A673 (cell line): ENCODE results near the gene SSH2. TPM values are rescaled to one million over a fixed set of nuclear protein-coding genes. Genes with fewer than 3 reads are reported as not detected.

ENCODE experiments used
- BruUV-seq: library from RNA; stranded (reverse); fragments of 400-500 nt; replicated peaks from 2 replicates; lab custom pipeline; 2021; lab: Mats Ljungman, UMichigan
- CTCF ChIA-PET: fragments of 300-600 bp; sonication (Branson Sonifier 250); formaldehyde crosslinking; loops from one replicate; lab custom pipeline; 2022; ENCODE audit warnings: antibody characterized with exemption; lab: Charles Lee
- POLR2A ChIA-PET: fragments of 300-600 bp; sonication (Branson Sonifier 250); formaldehyde crosslinking; loops from one replicate; lab custom pipeline; 2022; ENCODE audit warnings: antibody characterized with exemption; ENCODE audit not compliant: low non-redundant PET; lab: Charles Lee
- DNase-seq: peaks from one replicate; pipeline ENCODE4 v3.0.0-alpha.2; 2015; ENCODE audit warnings: low spot score
- H3K27ac ChIP-seq: fragments of 200-600 bp; sonication (generic); 2 replicates; pipeline ENCODE4 v1.5.1; 2016; ENCODE audit warnings: mixed run types, low read depth, mild to moderate bottlenecking, mixed read lengths, antibody characterized with exemption, low read length; ENCODE audit not compliant: poor library complexity, severe bottlenecking
- H3K27me3 ChIP-seq: fragments of 200-600 bp; sonication (generic); replicated peaks from 2 replicates; pipeline ENCODE4 v1.6.1; 2017; ENCODE audit warnings: mixed run types, low read depth, mild to moderate bottlenecking, mixed read lengths, antibody characterized with exemption, low read length; ENCODE audit not compliant: insufficient read depth, poor library complexity
- H3K36me3 ChIP-seq: fragments of 200-600 bp; sonication (generic); 2 replicates; pipeline ENCODE4 v1.6.1; 2016; ENCODE audit warnings: mixed run types, mild to moderate bottlenecking, mixed read lengths, antibody characterized with exemption, low read length; ENCODE audit not compliant: insufficient read depth, poor library complexity, severe bottlenecking
- H3K4me1 ChIP-seq: fragments of 200-600 bp; sonication (generic); 2 replicates; pipeline ENCODE4 v1.6.1; 2017; ENCODE audit warnings: mixed run types, mild to moderate bottlenecking, mixed read lengths, antibody characterized with exemption, low read length; ENCODE audit not compliant: insufficient read depth, poor library complexity, severe bottlenecking
- H3K4me3 ChIP-seq: fragments of 200-600 bp; sonication (generic); 2 replicates; pipeline ENCODE4 v1.5.1; 2016; ENCODE audit warnings: low read depth, mixed run types, mild to moderate bottlenecking, mixed read lengths, low read length; ENCODE audit not compliant: poor library complexity, severe bottlenecking
- H3K9me3 ChIP-seq: fragments of 200-600 bp; sonication (generic); 2 replicates; pipeline ENCODE4 v1.6.1; 2016; ENCODE audit warnings: mixed run types, low read depth, mild to moderate bottlenecking, mixed read lengths, antibody characterized with exemption, low read length; ENCODE audit not compliant: poor library complexity, severe bottlenecking
- CTCF ChIP-seq: fragments of 300-800, 200-600 bp; sonication (generic); conservative IDR thresholded peaks from 2 replicates; pipeline ENCODE4 v1.5.1; 2017; ENCODE audit warnings: low read depth, mild to moderate bottlenecking, antibody characterized with exemption, low read length, moderate library complexity, mixed read lengths
- EZH2 ChIP-seq: fragments of 200-600 bp; sonication (generic); IDR thresholded peaks from 2 replicates; pipeline ENCODE4 v1.6.1; 2017; ENCODE audit warnings: borderline replicate concordance, low read depth, mild to moderate bottlenecking, mixed read lengths, antibody characterized with exemption, low read length; ENCODE audit not compliant: poor library complexity, severe bottlenecking
- intact Hi-C: fragments of 100-400 bp; cut with micrococcal nuclease; formaldehyde crosslinking; loops from one replicate; pipeline ENCODE4 v1.10.0; 2022; ENCODE audit not compliant: unreplicated experiment
- total RNA-seq: library from RNA; stranded (reverse); gene quantifications from 2 replicates; pipeline ENCODE4 v1.2.3, GENCODE V29; 2021

SSH2 gene
- total RNA-seq, 1 experiment from 2014 or later, result 75.5 TPM

GRCh38 chr17:29713626-29714025 is 216.4 kb downstream of the SSH2 start:
- no peak overlapping the region for H3K4me3 ChIP-seq
- peaks cover 40% of the 10 kb centered on the region for H3K4me1 ChIP-seq
- intact Hi-C loops, result no loop called here
- H3K27me3 ChIP-seq, result no peaks in the 10 kb centered on the region
- DNase-seq, result no peak
- BruUV-seq, result no TSS peak
- CTCF ChIA-PET, result no interaction called here
- no peaks in the 10 kb centered on the region for H3K9me3 ChIP-seq
- peak overlapping the region; percentile 18 for H3K27ac ChIP-seq
- H3K36me3 ChIP-seq, result no peaks in the 10 kb centered on the region
- POLR2A ChIA-PET, result no interaction called here
- TF ChIP-seq CTCF (no peak), EZH2 (no peak)

- intact Hi-C loops, result no loop called here
- POLR2A ChIA-PET, result no interaction called here
Observed at GRCh38 chr17:29711588-29712385, 218.2 kb downstream of the SSH2 start.

GRCh38 chr17:29710891-29711418 is 219.1 kb downstream of the SSH2 start:
- DNase-seq, result peak; percentile 68
- ChIA-PET POLR2A (no interaction called here), CTCF (interaction anchor here (0.9 kb wide), 1 partner anchor 68 kb away, joined by 3 read pairs; no protein-coding TSS in a partner anchor)
- TF ChIP-seq EZH2, result no peak
- no peaks in the 10 kb centered on the region for H3K9me3 ChIP-seq
- intact Hi-C loops, result no loop called here
- H3K27ac ChIP-seq, result peak overlapping the region; percentile 21
- no TSS peak for BruUV-seq
- no peaks in the 10 kb centered on the region for H3K27me3 ChIP-seq
- no peaks in the 10 kb centered on the region for H3K36me3 ChIP-seq
- no peak overlapping the region for H3K4me3 ChIP-seq
- peaks cover 45% of the 10 kb centered on the region for H3K4me1 ChIP-seq

More at GRCh38 chr17:29711588-29712385, 218.2 kb downstream of the SSH2 start:
- H3K4me1 ChIP-seq, result peaks cover 40% of the 10 kb centered on the region
- no peaks in the 10 kb centered on the region for H3K27me3 ChIP-seq
- no peaks in the 10 kb centered on the region for H3K36me3 ChIP-seq
- no peaks in the 10 kb centered on the region for H3K9me3 ChIP-seq
- no peak for DNase-seq
- no peak for TF ChIP-seq EZH2
- no peak for TF ChIP-seq CTCF
- BruUV-seq, result no TSS peak
- no peak overlapping the region for H3K27ac ChIP-seq
- CTCF ChIA-PET, result interaction anchor here (0.9 kb wide), 1 partner anchor 67 kb away, joined by 3 read pairs; no protein-coding TSS in a partner anchor
- H3K4me3 ChIP-seq, result no peak overlapping the region
